Measurements from ENCODE around the gene PRLR.
"Not testable (repeated sequence)": the region's sequence is repeated elsewhere in the genome, so short reads cannot be mapped to it uniquely, and the experiment has no call there.

PRLR gene

GRCh38 chr5:35036536-35036935 lies 193.8 kb downstream of the PRLR start:
- no peak for DNase-seq (ENCODE audit: low spot score)

GRCh38 chr5:35035929-35036328 lies 194.4 kb downstream of the PRLR start:
- DNase-seq (ENCODE audit: low spot score) = not testable (repeated sequence)

GRCh38 chr5:35035271-35035670 lies 195.0 kb downstream of the PRLR start:
- DNase-seq (ENCODE audit: low spot score) = no peak

GRCh38 chr5:35032356-35032755 lies 197.9 kb downstream of the PRLR start:
- no peak for DNase-seq (ENCODE audit: low spot score)

- DNase-seq (ENCODE audit: low spot score) = no peak
These were observed 199.0 kb downstream of the PRLR start for GRCh38 chr5:35031276-35031675.

- no peak for DNase-seq (ENCODE audit: low spot score)
These were observed 199.7 kb downstream of the PRLR start for GRCh38 chr5:35030426-35031100.

- DNase-seq (ENCODE audit: low spot score) = no peak
These were observed 201.0 kb downstream of the PRLR start for GRCh38 chr5:35029333-35029732.

GRCh38 chr5:35026941-35027340 lies 203.3 kb downstream of the PRLR start:
- no peak for DNase-seq (ENCODE audit: low spot score)

GRCh38 chr5:35026280-35026840 lies 203.9 kb downstream of the PRLR start:
- no peak for DNase-seq (ENCODE audit: low spot score)

- no peak for DNase-seq (ENCODE audit: low spot score)
These were observed 205.3 kb downstream of the PRLR start for GRCh38 chr5:35024911-35025510.

GRCh38 chr5:35023391-35024178 lies 206.7 kb downstream of the PRLR start:
- no peak for DNase-seq (ENCODE audit: low spot score)

- DNase-seq (ENCODE audit: low spot score) = no peak
These were observed 213.9 kb downstream of the PRLR start for GRCh38 chr5:35016174-35017051.

- DNase-seq (ENCODE audit: low spot score) = no peak
These were observed 215.2 kb downstream of the PRLR start for GRCh38 chr5:35015063-35015462.

GRCh38 chr5:35012796-35013195 lies 217.5 kb downstream of the PRLR start:
- no peak for DNase-seq (ENCODE audit: low spot score)

GRCh38 chr5:35012365-35012764 lies 217.9 kb downstream of the PRLR start:
- DNase-seq (ENCODE audit: low spot score) = no peak

- no peak for DNase-seq (ENCODE audit: low spot score)
These were observed 219.6 kb downstream of the PRLR start for GRCh38 chr5:35010676-35011075.

- DNase-seq (ENCODE audit: low spot score) = no peak
These were observed 220.6 kb downstream of the PRLR start for GRCh38 chr5:35009657-35010056.

GRCh38 chr5:35009019-35009418 lies 221.3 kb downstream of the PRLR start:
- no peak for DNase-seq (ENCODE audit: low spot score)

GRCh38 chr5:35004771-35005170 lies 225.5 kb downstream of the PRLR start:
- DNase-seq (ENCODE audit: low spot score) = no peak

- DNase-seq (ENCODE audit: low spot score) = no peak
These were observed 226.1 kb downstream of the PRLR start for GRCh38 chr5:35004200-35004599.

Measured in SK-N-DZ (cell line).